Measurements from ENCODE around the gene STAT6. TPM values are rescaled to one million over a fixed set of nuclear protein-coding genes. Genes with fewer than 3 reads are reported as not detected.

The STAT6 gene
- total RNA-seq, 2 donors from 2014 or later, result 182 to 214 TPM

- DNase-seq (no peak), ATAC-seq (no peak)
- intact Hi-C loops (cut with DNase I, micrococcal nuclease), result no loop called here
These were observed 63.9 kb downstream of the STAT6 start for GRCh38 chr12:57046947-57047890.

DNA sequence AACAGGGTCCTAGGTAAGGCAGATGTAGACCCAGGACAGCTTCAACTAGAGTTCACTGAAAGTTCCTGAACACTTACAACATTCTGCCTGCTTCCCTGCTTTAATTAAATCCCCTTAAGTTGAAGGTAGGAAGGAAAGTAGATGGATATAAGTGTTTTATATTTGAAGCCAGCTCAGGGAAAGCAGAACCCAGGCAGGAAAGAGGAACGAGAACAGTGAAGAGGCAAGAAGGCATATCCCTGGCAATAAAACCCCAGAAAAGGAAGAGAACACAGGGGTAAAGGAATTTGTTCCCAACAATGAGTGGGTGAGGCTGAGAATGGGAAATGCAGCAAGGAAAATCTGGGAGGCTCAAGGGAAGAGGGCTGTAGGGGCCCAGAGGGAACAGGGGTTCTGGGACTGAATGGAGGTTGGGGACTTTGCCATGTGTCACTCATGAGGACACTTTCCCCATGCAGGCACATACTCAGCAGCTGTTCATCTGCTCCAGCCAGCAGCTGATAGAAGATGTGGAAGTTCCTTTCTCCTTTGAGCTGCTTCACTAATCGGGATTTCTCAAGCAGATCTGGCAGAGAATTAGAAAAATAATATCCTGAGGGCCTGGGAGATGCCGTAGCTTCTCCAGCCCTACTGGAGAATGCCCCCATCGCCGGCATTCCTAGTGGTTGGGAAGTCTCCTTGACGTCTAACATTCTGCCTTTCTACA is 64.9 kb downstream of the STAT6 start:
- ATAC-seq, result no peak
- intact Hi-C loops (cut with DNase I, micrococcal nuclease), result no loop called here
- DNase-seq, result no peak

Other genes starting within 250 kb of the STAT6 start
- not detected for gene SDR9C7, start 177.0 kb downstream of the STAT6 start, total RNA-seq
- under 1 TPM; 0.18 to 0.28 TPM for gene RDH16, start 153.8 kb downstream of the STAT6 start, total RNA-seq
- 1 to 10 TPM; 3.2 to 4.5 TPM for gene ZBTB39, start 104.8 kb downstream of the STAT6 start, total RNA-seq
- gene TAC3, start 94.8 kb downstream of the STAT6 start, total RNA-seq, result 1 to 10 TPM; 1.4 to 2.8 TPM
- gene MYO1A, start 61.2 kb downstream of the STAT6 start, total RNA-seq, result 100 to 1,000 TPM; 281 to 296 TPM
- 1 to 10 TPM; 4.9 to 5.8 TPM for gene NEMP1, start 32.6 kb downstream of the STAT6 start, total RNA-seq
- gene NAB2, start 22.2 kb downstream of the STAT6 start, total RNA-seq, result 1 to 10 TPM; 2.3 to 8.9 TPM
- 100 to 1,000 TPM; 117 to 119 TPM for gene LRP1, start 17.1 kb upstream of the STAT6 start, total RNA-seq
- gene LRP1-AS, start 36.3 kb upstream of the STAT6 start, total RNA-seq, result not detected
- gene NXPH4, start 105.4 kb upstream of the STAT6 start, total RNA-seq, result not detected
- gene SHMT2, start 118.3 kb upstream of the STAT6 start, total RNA-seq, result 10 to 100 TPM; 45.3 to 58.8 TPM
- 1 to 10 TPM; 2.0 to 4.2 TPM for gene STAC3, start 139.8 kb upstream of the STAT6 start, total RNA-seq

Measured in left colon (tissue), 2 donors.